Measurements from ENCODE around the gene MFSD6L. TPM values are rescaled to one million over a fixed set of nuclear protein-coding genes. Genes with fewer than 3 reads are reported as not detected.

MFSD6L gene
- total and polyA plus RNA-seq, 2 of the 13 experiments (the other 11 are each of a cell fraction or from before 2014, with no cell fraction given), result not detected

- BruUV-seq (replicated peaks), result no TSS peak
- Histone ChIP-seq H4K20me1 (ENCODE audit: insufficient read depth, low read length) (no peaks in the 10 kb centered on the region), H3K4me1 (ENCODE audit: insufficient read depth, low read length) (no peaks in the 10 kb centered on the region), H3K79me2 (ENCODE audit: insufficient read depth, low read length) (no peaks in the 10 kb centered on the region), H3K36me3 (replicated peaks in 1 of 2; ENCODE audit: control insufficient read depth in 1 of 2, insufficient read depth in 2 of 2, low read length in 2 of 2) (no peaks in the 10 kb centered on the region), H3K9ac (ENCODE audit: insufficient read depth, low read depth, low read length) (no peak overlapping the region), H3K27me3 (ENCODE audit: control insufficient read depth in 1 of 2, insufficient read depth in 2 of 2, low read length in 2 of 2) (peaks cover 3 to 4% of the 10 kb centered on the region in 2 experiments; a peak in 3 of 5 replicates), H3K4me3 (replicated peaks in 1 of 3; ENCODE audit: insufficient read depth in 1 of 3, low read depth in 2 of 3, low read length in 3 of 3) (no peak overlapping the region), H3K4me2 (ENCODE audit: low read depth, low read length) (no peak overlapping the region), H2AFZ (ENCODE audit: low read length) (no peak overlapping the region), H3K9me3 (ENCODE audit: low read length) (no peaks in the 10 kb centered on the region), H3K27ac (ENCODE audit: extremely low read length, insufficient read depth, low read length) (no peak overlapping the region)
- FAIRE-seq (no peak), DNase-seq (ENCODE audit: low spot score) (no peak), ATAC-seq (no peak)
- no peak for TF ChIP-seq HNRNPH1 (optimal IDR thresholded peaks at IDR 0.05; ENCODE audit: low read depth, low read length)
- CTCF ChIA-PET (ENCODE audit: low intra/inter-chr PET ratio, low total read pairs), result no interaction called here
- in situ Hi-C loops (cut with HindIII; ENCODE audit: extremely low pct_ligation_motif_present, low pct_unique_long_range_greater_than_20kb) (no loop called here), intact Hi-C loops (cut with micrococcal nuclease; ENCODE audit: unreplicated experiment) (no loop called here)
- POLR2A ChIA-PET, result no interaction called here
- WGBS (ENCODE audit: low lambda C conversion rate), result 48% methylated on average over 6 of the region's 6 CpGs
Measured at GRCh38 chr17:8835631-8836364, 36.6 kb upstream of the MFSD6L start.

- WGBS (ENCODE audit: low lambda C conversion rate), result 66% methylated on average over 9 of the region's 14 CpGs
- Histone ChIP-seq H3K4me1 (ENCODE audit: insufficient read depth, low read length) (no peaks in the 10 kb centered on the region), H3K9me3 (ENCODE audit: low read length) (no peaks in the 10 kb centered on the region), H3K36me3 (replicated peaks in 1 of 2; ENCODE audit: control insufficient read depth in 1 of 2, insufficient read depth in 2 of 2, low read length in 2 of 2) (no peaks in the 10 kb centered on the region), H3K27ac (ENCODE audit: extremely low read length, insufficient read depth, low read length) (no peak overlapping the region), H3K27me3 (ENCODE audit: control insufficient read depth in 1 of 2, insufficient read depth in 2 of 2, low read length in 2 of 2) (peaks cover 3 to 4% of the 10 kb centered on the region in 2 experiments; a peak in 3 of 5 replicates), H3K9ac (ENCODE audit: insufficient read depth, low read depth, low read length) (no peak overlapping the region), H3K4me2 (ENCODE audit: low read depth, low read length) (no peak overlapping the region), H3K4me3 (replicated peaks in 1 of 3; ENCODE audit: insufficient read depth in 1 of 3, low read depth in 2 of 3, low read length in 3 of 3) (no peak overlapping the region), H2AFZ (ENCODE audit: low read length) (no peak overlapping the region), H3K79me2 (ENCODE audit: insufficient read depth, low read length) (no peaks in the 10 kb centered on the region), H4K20me1 (ENCODE audit: insufficient read depth, low read length) (no peaks in the 10 kb centered on the region)
- ATAC-seq (no peak), FAIRE-seq (no peak), DNase-seq (ENCODE audit: low spot score) (no peak)
- POLR2A ChIA-PET, result no interaction called here
- CTCF ChIA-PET (ENCODE audit: low intra/inter-chr PET ratio, low total read pairs), result no interaction called here
- BruUV-seq (replicated peaks), result no TSS peak
- intact Hi-C loops (cut with micrococcal nuclease; ENCODE audit: unreplicated experiment), result no loop called here
- no peak for TF ChIP-seq MTA3 (CRISPR knock-in tag; IDR thresholded peaks at IDR 0.05)
- no peak for TF ChIP-seq NR3C1 (CRISPR knock-in tag; IDR thresholded peaks at IDR 0.05)
- TF ChIP-seq ZNF20 (CRISPR knock-in tag; IDR thresholded peaks at IDR 0.05), result no peak
- TF ChIP-seq HNRNPL (IDR thresholded peaks at IDR 0.05; ENCODE audit: low read depth, low read length), result no peak
- in situ Hi-C loops (cut with HindIII; ENCODE audit: extremely low pct_ligation_motif_present, low pct_unique_long_range_greater_than_20kb), result no loop called here
Measured at GRCh38 chr17:8835106-8835505, 35.9 kb upstream of the MFSD6L start.
